ENCODE measurements around the gene TMC7. TPM values are rescaled to one million over a fixed set of nuclear protein-coding genes. Genes with fewer than 3 reads are reported as not detected.

The TMC7 gene
- total and polyA plus RNA-seq, 2 of the 13 experiments (the other 11 are each of a cell fraction or from before 2014, with no cell fraction given) = 1.2 to 5.1 TPM

DNA sequence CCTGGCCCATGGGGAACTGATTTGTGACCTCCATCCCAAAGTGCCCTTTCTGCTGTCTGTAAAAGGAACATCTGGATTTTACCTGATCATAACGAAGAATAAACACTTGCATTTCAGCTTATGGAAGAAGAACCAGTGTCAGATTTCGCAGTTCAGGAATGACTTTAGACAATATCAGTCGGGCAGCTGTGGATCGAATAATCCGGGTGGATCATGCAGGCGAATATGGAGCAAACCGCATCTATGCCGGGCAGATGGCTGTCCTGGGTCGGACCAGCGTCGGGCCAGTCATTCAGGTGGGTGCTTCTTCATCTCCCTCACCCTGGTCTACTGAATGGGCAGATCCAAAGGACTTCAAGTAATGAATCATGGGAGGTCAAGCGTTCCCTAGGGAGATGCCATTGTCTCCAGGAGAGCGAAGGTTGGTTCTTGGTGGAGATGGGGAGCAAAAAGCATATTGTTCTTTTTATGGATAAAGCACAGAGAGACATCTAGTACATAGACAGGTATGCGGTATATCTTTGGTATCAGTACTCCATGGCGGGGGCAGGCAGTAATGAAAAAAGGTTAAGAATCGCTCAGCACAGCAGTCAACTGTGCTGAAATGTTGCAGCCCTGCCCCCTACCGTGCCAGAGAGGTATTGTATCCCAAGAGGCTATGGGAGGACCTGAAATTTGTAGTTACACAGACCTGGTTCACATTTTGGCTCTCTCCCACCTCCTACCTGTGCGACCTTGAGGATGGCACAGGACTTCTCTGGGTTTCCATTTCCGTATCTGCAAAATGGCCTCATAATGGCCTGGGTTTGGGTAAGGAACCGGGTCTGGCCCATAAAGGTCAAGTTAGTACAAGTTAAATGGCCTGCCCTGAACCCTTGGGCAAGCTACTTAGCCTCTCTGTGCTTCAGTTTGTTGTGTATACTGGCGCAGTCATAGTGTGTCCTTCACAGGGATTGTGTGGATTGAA lies 88.4 kb downstream of the TMC7 start (continued):
- TF ChIP-seq, protein P1, sequence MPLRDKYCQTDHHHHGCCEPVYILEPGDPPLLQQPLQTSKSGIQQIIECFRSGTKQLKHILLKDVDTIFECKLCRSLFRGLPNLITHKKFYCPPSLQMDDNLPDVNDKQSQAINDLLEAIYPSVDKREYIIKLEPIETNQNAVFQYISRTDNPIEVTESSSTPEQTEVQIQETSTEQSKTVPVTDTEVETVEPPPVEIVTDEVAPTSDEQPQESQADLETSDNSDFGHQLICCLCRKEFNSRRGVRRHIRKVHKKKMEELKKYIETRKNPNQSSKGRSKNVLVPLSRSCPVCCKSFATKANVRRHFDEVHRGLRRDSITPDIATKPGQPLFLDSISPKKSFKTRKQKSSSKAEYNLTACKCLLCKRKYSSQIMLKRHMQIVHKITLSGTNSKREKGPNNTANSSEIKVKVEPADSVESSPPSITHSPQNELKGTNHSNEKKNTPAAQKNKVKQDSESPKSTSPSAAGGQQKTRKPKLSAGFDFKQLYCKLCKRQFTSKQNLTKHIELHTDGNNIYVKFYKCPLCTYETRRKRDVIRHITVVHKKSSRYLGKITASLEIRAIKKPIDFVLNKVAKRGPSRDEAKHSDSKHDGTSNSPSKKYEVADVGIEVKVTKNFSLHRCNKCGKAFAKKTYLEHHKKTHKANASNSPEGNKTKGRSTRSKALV (CRISPR knock-in tag; IDR thresholded peaks at IDR 0.05) = no peak
- no peak for TF ChIP-seq ATF7 (IDR thresholded peaks at IDR 0.05)
- TF ChIP-seq ATF7 (CRISPR knock-in tag; IDR thresholded peaks at IDR 0.05) = no peak
- TF ChIP-seq MIER2 (CRISPR knock-in tag; IDR thresholded peaks at IDR 0.05) = no peak
- peak; percentile 46; the same call in 1 of the 2 replicates for TF ChIP-seq MIER3 (CRISPR knock-in tag; IDR thresholded peaks at IDR 0.05; ENCODE audit: borderline replicate concordance)
- TF ChIP-seq HOXD1 (CRISPR knock-in tag; IDR thresholded peaks at IDR 0.05) = no peak
- no peak for TF ChIP-seq SP5 (CRISPR knock-in tag; IDR thresholded peaks at IDR 0.05; ENCODE audit: borderline replicate concordance, low read depth)
- TF ChIP-seq ZMYM4 (CRISPR knock-in tag; IDR thresholded peaks at IDR 0.05) = no peak
- TF ChIP-seq, protein P2, sequence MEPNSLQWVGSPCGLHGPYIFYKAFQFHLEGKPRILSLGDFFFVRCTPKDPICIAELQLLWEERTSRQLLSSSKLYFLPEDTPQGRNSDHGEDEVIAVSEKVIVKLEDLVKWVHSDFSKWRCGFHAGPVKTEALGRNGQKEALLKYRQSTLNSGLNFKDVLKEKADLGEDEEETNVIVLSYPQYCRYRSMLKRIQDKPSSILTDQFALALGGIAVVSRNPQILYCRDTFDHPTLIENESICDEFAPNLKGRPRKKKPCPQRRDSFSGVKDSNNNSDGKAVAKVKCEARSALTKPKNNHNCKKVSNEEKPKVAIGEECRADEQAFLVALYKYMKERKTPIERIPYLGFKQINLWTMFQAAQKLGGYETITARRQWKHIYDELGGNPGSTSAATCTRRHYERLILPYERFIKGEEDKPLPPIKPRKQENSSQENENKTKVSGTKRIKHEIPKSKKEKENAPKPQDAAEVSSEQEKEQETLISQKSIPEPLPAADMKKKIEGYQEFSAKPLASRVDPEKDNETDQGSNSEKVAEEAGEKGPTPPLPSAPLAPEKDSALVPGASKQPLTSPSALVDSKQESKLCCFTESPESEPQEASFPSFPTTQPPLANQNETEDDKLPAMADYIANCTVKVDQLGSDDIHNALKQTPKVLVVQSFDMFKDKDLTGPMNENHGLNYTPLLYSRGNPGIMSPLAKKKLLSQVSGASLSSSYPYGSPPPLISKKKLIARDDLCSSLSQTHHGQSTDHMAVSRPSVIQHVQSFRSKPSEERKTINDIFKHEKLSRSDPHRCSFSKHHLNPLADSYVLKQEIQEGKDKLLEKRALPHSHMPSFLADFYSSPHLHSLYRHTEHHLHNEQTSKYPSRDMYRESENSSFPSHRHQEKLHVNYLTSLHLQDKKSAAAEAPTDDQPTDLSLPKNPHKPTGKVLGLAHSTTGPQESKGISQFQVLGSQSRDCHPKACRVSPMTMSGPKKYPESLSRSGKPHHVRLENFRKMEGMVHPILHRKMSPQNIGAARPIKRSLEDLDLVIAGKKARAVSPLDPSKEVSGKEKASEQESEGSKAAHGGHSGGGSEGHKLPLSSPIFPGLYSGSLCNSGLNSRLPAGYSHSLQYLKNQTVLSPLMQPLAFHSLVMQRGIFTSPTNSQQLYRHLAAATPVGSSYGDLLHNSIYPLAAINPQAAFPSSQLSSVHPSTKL (CRISPR knock-in tag; IDR thresholded peaks at IDR 0.05) = peak; percentile 39; the same call in 1 of the 2 replicates
- TF ChIP-seq, protein P3, sequence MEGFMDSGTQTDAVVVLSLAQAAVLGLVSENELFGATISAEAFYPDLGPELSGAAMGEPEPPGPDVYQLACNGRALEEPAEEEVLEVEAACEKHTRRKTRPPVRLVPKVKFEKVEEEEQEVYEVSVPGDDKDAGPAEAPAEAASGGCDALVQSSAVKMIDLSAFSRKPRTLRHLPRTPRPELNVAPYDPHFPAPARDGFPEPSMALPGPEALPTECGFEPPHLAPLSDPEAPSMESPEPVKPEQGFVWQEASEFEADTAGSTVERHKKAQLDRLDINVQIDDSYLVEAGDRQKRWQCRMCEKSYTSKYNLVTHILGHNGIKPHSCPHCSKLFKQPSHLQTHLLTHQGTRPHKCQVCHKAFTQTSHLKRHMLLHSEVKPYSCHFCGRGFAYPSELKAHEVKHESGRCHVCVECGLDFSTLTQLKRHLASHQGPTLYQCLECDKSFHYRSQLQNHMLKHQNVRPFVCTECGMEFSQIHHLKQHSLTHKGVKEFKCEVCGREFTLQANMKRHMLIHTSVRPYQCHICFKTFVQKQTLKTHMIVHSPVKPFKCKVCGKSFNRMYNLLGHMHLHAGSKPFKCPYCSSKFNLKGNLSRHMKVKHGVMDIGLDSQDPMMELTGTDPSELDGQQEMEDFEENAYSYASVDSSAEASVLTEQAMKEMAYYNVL (CRISPR knock-in tag; IDR thresholded peaks at IDR 0.05; ENCODE audit: borderline replicate concordance) = no peak
- TF ChIP-seq ZBTB3 (CRISPR knock-in tag; IDR thresholded peaks at IDR 0.05; ENCODE audit: borderline replicate concordance, low read depth) = no peak
- TF ChIP-seq, protein P4, sequence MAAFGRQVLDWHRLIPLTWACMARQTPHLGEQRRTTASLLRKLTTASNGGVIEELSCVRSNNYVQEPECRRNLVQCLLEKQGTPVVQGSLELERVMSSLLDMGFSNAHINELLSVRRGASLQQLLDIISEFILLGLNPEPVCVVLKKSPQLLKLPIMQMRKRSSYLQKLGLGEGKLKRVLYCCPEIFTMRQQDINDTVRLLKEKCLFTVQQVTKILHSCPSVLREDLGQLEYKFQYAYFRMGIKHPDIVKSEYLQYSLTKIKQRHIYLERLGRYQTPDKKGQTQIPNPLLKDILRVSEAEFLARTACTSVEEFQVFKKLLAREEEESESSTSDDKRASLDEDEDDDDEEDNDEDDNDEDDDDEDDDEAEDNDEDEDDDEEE (CRISPR knock-in tag; IDR thresholded peaks at IDR 0.05) = no peak
- peak; percentile 68; the same call in 1 of the 2 replicates for TF ChIP-seq ZFP37 (CRISPR knock-in tag; IDR thresholded peaks at IDR 0.05; ENCODE audit: borderline replicate concordance)
- TF ChIP-seq RBFOX2 (IDR thresholded peaks at IDR 0.05; ENCODE audit: low read depth, low read length) = no peak
- TF ChIP-seq HNF4A (CRISPR knock-in tag; IDR thresholded peaks at IDR 0.05) = no peak
- no peak for TF ChIP-seq GLI4 (CRISPR knock-in tag; IDR thresholded peaks at IDR 0.05; ENCODE audit: borderline replicate concordance)
- TF ChIP-seq, protein P5, sequence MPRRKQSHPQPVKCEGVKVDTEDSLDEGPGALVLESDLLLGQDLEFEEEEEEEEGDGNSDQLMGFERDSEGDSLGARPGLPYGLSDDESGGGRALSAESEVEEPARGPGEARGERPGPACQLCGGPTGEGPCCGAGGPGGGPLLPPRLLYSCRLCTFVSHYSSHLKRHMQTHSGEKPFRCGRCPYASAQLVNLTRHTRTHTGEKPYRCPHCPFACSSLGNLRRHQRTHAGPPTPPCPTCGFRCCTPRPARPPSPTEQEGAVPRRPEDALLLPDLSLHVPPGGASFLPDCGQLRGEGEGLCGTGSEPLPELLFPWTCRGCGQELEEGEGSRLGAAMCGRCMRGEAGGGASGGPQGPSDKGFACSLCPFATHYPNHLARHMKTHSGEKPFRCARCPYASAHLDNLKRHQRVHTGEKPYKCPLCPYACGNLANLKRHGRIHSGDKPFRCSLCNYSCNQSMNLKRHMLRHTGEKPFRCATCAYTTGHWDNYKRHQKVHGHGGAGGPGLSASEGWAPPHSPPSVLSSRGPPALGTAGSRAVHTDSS (CRISPR knock-in tag; conservative IDR thresholded peaks at IDR 0.05) = no peak
- TF ChIP-seq MEIS1 (CRISPR knock-in tag; IDR thresholded peaks at IDR 0.05; ENCODE audit: borderline replicate concordance) = 0 out of 2 replicates have a peak, but pooled peaks have one; percentile 67
